GM08714 (cell line): Measurements from ENCODE around the gene CHID1.

Experiments
- H3K4me3 ChIP-seq: fragments of 200-500 bp; sonication (Bioruptor generic); 2 replicates; pipeline ENCODE4 v1.5.1; 2014; ENCODE audit warnings: mild to moderate bottlenecking, low read length, inconsistent platforms
- ZNF274 ChIP-seq: IDR thresholded peaks from 2 replicates; pipeline ENCODE4 v1.6.1; 2012; ENCODE audit warnings: mild to moderate bottlenecking, low read depth, low read length

The CHID1 gene

DNA sequence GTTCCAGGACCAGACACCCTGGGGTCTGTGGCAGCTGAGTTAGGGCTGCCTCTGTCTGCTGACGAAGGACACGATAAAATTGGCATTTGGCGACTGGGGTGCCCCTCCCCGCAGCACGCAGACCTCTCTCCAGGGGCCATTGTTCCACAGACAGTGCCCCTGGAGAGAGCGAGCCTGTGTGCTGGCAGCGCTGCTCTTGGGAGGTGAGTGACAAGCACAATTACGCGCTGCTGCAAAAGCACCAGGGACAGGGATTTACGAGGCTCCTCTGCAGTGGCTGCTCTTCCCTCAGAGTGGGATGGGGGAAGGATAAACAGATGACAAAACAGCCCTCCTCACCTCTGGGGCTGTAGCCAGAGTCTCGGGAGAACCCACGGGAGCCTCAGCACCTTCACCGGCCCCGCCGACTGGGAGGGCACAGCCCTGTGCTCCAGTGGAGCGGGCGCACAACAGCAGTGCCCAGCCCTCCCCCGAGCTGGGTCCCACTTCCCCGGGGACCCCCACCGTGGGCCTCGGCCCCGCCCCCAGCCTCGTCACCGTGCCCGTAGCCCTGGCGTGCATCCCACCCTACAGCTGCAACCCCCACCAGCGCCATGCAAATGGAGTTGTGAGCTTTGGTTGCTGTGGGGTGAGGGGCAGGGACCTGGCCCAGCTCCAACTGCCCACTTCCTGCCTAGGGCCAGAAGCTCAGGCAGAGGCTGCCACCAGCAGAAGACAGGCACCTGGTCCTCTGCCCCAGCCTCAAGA lies 19.6 kb downstream of the CHID1 start:
- TF ChIP-seq ZNF274, result no peak
- no peak overlapping the region for H3K4me3 ChIP-seq

DNA sequence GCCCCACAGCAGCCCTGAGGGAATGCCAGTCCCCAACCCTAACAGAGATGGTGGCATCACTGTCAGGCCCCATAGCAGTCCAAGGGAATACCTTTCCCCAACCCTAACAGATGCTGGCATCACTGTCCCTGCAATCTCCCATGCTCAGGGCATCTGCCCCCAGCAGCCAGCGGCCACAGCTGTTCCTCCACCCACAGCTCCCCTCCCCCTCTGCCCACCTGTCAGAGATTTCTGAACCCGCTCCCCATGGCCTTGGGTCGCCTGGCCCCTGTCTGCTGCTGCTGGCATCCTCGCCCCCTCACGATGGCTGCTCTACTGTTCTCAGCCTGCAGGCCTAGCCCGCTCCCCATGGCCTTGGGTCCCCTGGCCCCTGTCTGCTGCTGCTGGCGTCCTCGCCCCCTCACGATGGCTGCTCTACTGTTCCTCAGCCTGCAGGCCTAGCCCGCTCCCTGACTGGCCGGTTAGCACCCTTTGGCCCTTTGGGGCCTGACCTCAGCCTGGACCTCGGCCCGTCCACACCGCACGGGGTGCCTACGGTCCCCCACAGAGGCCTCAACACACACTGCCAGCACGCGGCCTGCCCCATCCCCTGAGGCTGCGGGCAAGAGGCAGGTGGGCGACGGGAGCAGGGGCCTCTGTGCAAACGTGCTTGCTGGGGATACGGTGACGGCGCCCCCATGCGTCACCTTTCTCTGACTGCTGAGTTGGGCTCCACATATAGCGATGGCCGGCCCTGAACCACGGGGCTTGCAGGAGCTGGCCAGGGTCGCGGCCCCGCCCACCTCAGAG lies 20.7 kb downstream of the CHID1 start:
- TF ChIP-seq ZNF274, result no peak
- no peak overlapping the region for H3K4me3 ChIP-seq

DNA sequence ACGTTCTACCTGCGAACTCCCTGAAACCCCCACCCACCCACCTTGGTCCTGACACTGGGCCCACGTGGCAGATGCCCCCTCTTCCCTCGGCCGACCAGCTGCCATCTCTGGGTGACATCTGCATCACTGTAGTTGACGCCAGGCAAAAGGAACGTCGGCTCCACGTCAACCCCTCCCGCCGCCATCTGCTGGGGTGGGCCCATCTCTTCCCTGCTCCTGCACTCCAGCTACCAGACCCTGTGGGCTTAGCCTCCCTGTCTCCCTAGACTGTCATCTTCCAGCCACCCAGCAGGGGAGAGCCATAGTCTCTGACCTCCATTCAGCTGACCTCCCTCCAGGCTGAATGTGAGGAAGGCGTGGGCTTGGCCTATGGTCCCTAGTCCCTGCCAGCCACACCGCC lies 21.4 kb downstream of the CHID1 start:
- TF ChIP-seq ZNF274, result no peak
- H3K4me3 ChIP-seq, result no peak overlapping the region

DNA sequence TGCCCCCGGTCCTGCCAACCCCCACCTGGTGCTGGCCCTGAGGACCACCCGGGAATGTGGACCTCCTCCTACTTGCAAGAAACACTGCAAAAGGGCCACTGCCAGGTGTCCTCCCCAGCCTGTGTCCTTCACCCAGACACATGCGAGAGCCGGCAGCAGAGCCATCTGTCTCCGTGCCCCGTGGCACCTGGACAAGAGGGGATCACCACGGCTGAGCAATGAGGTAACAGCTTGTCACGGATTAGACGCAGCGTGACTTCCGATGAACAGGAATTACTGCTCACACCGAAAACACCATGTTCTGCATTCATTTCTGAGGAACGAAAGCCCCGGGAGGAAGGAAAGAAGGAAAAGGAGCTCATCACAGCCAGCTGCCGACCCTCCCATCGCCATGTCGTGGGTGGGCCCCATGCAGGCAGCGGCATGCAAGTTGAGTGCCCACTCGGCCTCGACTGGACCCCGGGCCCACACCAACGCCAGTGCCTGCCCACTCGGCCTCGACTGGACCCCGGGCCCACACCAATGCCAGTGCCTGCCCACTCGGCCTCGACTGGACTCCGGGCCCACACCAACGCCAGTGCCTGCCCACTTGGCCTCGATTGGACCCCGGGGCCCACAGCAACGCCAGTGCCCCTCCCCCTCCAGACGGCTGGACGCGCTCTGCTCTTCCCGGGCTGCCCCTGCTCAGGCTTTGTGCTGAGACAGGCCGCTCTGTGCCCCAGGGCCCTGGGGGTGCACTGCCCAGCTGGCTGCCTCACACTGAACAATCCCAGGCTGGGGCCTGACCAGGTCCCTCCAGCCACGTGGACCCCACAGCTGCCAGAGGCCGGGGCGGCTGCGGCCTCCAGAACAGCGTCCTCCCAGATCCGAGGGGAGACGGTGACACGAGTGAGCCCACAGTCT lies 22.0 kb downstream of the CHID1 start:
- no peak overlapping the region for H3K4me3 ChIP-seq
- TF ChIP-seq ZNF274, result no peak

DNA sequence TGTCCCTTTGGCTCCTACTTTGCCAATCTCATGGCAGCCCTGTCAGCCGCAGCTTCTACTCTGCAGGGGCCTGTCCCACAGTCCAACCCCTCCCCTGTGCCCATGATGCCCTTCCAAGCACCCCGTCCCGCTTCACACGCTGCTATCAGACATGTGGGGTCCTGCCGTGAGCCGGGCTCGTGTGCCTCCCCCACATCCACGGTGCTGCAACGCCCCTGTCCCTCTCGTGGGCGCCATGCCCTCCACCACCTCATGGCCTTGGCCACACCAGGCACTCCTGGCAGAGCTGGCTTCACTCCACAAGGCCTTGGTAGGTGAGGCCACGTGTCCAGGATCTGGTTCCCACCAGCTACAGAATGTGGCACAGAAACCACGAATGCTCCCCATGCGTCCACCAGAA lies 23.0 kb downstream of the CHID1 start:
- no peak overlapping the region for H3K4me3 ChIP-seq
- TF ChIP-seq ZNF274, result no peak

DNA sequence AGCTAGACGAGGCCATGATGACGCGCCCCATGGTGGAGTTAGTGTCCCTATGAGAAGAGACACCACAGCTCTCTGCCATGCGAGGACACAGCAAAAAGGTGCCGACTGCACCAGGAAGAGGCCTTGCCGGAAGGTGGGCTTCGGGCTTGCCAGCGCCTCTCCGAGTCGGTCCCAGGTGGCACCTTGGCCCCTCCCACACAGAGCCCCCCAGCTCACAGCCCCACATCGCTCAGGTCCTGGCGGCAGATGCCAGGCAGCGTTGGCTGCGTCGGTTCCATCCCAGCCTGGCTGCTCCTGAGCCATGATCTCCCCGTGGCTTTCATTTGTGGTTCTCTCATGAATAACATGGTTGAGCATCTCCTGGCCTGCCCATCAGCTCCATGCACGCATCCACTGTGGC lies 24.0 kb downstream of the CHID1 start:
- no peak overlapping the region for H3K4me3 ChIP-seq
- TF ChIP-seq ZNF274, result no peak

DNA sequence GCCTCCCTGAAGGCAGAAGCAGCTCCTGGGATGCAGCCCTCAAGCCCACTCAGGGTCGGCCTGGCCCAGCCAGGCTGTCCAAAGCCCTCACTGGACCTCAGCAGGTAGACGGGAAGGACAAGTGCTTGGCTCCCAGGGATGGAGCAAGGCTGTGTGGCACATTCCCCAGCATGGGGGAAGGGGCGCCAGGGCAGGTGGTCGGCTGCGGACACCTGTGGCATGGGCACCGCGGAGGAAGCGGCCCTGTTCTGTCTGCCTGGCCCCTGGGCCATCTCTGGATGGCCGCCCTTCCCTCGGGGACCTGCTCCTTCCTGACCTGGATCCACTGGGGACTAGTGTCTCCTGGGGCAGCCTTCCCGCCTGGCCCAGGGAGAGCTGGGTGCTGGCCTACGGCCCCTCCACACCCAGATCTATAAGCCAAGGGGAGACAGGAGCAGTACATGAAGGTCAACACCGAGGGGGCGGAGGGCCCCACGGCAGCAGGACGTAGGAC lies 26.0 kb downstream of the CHID1 start:
- no peak for TF ChIP-seq ZNF274
- no peak overlapping the region for H3K4me3 ChIP-seq

DNA sequence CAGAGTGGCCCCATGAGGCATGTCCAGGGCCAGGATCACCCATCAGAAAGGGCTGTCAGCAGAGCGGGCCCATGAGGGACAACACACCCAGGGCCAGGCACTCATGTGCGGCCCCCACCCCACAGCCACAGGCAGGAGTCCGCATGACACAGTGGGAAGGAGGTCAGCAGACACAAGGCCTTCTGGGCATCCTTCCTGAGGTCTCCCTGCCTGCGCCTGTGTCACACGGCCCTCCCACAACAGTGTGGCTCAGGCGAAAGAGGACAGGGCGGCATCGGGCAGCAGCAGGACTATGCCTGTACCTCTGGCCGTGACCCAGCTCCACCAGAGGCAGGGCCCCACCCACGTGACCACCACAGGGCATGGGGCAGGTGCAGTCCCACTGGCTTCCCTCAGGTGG lies 27.1 kb downstream of the CHID1 start:
- TF ChIP-seq ZNF274, result no peak

DNA sequence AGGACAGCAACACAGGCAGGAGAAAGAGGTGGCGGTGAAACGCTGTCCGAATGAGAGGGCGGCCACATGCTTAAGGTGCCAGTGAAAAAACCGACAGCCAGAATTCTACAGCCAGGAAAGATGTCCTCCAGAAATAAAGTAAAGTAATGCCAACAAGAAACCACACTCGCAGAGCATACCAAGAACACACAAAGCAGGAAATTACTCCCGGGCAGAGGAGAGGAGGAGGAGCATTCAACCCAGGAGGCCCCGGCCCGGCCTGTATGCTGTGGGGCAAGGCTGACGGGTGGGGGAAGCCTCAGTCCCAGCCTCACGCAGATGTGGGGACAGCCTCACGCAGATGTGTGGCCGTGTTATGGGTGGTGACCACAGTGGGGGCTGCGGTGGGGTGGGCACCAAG lies 28.0 kb downstream of the CHID1 start:
- H3K4me3 ChIP-seq, result no peak overlapping the region
- no peak for TF ChIP-seq ZNF274

More for the DNA sequence above, 27.1 kb downstream of the CHID1 start:
- H3K4me3 ChIP-seq, result no peak overlapping the region

DNA sequence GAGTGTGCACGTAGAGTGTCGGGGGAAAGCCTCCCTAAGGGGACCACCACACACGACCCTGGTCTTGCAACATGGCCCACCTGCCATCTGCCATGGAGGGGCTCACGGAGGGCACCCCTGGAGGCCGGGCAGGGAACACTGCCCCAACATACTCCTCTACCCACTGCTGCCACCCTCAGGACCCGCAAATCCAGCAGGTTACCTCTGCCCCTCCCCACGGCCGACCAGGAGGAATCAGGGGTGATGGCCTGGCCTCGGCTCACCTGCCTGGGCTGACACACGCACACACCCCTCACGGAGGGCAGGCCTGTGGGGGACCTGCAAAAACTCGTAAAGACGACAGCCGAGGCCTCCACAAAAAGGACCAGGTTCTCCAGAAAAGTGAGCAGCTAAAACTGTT lies 30.2 kb downstream of the CHID1 start:
- TF ChIP-seq ZNF274, result no peak
- no peak overlapping the region for H3K4me3 ChIP-seq

DNA sequence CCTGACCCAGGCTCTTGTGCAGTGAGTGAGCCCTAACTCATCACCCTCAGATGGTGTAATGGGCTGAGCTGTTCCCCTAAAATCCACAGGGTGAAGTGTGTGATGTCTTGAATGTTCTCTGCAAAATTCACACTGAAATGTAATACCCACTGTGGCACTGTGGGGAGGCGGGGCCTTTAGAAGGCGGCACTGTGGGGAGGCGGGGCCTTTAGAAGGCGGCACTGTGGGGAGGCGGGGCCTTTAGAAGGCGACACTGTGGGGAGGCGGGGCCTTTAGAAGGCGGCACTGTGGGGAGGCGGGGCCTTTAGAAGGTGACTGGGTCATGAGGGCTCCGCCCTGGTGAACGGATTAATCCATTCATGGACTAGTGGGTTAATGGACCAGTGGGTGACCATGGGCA lies 33.0 kb downstream of the CHID1 start:
- no peak for TF ChIP-seq ZNF274
- no peak overlapping the region for H3K4me3 ChIP-seq

DNA sequence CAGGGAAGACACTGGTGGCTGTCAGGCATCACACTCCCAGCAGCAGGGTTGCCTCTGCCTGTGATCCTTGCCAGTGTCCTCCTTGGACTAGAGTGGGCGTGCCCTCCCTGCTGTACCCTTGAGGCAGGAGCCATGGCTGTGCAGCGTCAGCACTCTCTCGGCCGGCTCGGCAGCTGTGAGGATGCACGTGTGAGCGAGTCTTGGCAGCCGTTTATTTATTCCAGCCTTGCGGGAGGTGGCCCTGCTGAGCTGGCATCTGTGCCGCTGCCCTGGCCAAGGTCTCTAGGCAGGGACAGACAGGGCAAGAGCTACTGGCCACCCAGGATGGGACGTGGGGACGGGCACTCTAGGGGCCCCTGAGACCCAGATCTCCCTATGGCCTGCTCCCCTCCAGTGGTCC lies 34.1 kb downstream of the CHID1 start:
- H3K4me3 ChIP-seq, result no peak overlapping the region
- no peak for TF ChIP-seq ZNF274

DNA sequence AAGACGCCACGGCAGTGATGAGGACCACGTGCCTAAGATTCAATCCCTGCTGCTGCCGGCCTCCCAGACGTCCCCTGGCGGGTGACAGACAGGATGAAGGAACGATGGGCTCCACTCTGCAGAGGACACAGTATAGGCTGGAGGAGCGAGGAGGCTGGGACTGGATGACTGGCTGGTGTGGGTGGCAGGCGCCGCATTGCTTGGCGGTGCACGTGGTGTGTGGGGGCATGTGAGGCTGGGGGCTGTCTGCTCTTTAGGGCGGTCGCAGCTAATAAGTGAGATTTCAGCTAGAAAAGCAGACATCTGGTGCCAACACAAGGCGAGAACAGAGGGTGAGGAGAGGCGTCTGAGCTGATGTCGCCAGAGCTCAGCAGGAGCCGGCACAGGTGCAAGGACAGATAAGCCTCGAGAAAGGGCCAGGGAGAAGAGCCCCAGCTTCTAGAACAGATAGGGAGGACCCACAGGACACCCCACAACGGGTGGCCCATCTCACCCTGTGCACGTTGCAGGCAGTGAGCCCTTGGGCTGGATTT lies 34.8 kb downstream of the CHID1 start:
- no peak overlapping the region for H3K4me3 ChIP-seq
- no peak for TF ChIP-seq ZNF274

DNA sequence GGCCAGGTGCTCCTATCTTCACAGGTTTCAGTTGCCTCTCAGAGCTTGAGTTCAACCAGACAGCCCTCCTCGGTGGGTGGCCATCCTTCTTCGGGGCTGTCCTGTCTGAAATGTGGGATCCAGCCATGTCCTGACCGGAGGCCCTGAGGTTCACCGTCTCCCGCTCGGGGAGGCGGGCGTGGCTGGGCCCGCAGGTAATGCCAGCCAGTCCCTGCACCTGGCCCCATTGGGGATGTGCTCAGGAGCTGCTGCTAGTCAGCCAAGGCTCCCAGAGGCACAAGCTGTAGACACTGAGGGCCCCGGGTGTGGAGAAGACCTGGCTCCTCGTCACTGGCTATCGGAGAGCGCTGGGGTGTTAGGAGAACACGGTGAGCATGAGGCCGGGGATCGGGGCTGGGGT lies 35.4 kb downstream of the CHID1 start:
- no peak overlapping the region for H3K4me3 ChIP-seq
- TF ChIP-seq ZNF274, result no peak
